Caco-2 (cell line): ENCODE results near the gene SH3BGRL2. TPM values are rescaled to one million over a fixed set of nuclear protein-coding genes. Genes with fewer than 3 reads are reported as not detected.

Experiments
- BruUV-seq: library from RNA; stranded (reverse); fragments of 400-500 nt; replicated peaks from 2 replicates; lab custom pipeline; 2021; lab: Mats Ljungman, UMichigan
- CTCF ChIA-PET: fragments of 300-600 bp; sonication (Branson Sonifier 250); formaldehyde crosslinking; loops from one replicate; lab custom pipeline; 2022; ENCODE audit warnings: antibody characterized with exemption; lab: Charles Lee
- POLR2A ChIA-PET: fragments of 300-600 bp; sonication (Branson Sonifier 250); formaldehyde crosslinking; loops from one replicate; lab custom pipeline; 2022; ENCODE audit warnings: antibody characterized with exemption; lab: Charles Lee
- DNase-seq, 2 experiments: peaks; one replicate each; pipeline versions ENCODE4 v3.0.0 to v3.0.0-alpha.2; 2020 to 2022
- H3K27me3 ChIP-seq: replicated peaks from 2 replicates; pipeline ENCODE4 v1.6.0; 2011; ENCODE audit warnings: low read length; ENCODE audit not compliant: control insufficient read depth, insufficient read depth
- H3K36me3 ChIP-seq: 2 replicates; pipeline ENCODE4 v1.5.1; 2011; ENCODE audit warnings: low read length; ENCODE audit not compliant: control insufficient read depth, insufficient read depth
- H3K4me1 ChIP-seq: fragments of 250-450 bp; sonication (Bioruptor Pico); 2 replicates; pipeline ENCODE4 v1.5.1; 2020; ENCODE audit warnings: mild to moderate bottlenecking
- H3K4me3 ChIP-seq: 2 replicates; pipeline ENCODE4 v1.5.1; 2011; ENCODE audit warnings: low read depth, mild to moderate bottlenecking, control low read depth, low read length
- H3K9me3 ChIP-seq: fragments of 250-450 bp; sonication (Bioruptor Pico); 2 replicates; pipeline ENCODE4 v1.5.1; 2020; ENCODE audit warnings: mild to moderate bottlenecking, moderate library complexity
- H3K27ac Mint-ChIP-seq: one replicate; pipeline ENCODE4 v1.8.0; 2022; ENCODE audit warnings: mixed read lengths; ENCODE audit not compliant: unreplicated experiment
- H3K27me3 Mint-ChIP-seq: one replicate; pipeline ENCODE4 v1.8.0; 2022; ENCODE audit warnings: mixed read lengths; ENCODE audit not compliant: insufficient read depth, unreplicated experiment
- H3K36me3 Mint-ChIP-seq: one replicate; pipeline ENCODE4 v1.8.0; 2022; ENCODE audit warnings: mild to moderate bottlenecking, mixed read lengths; ENCODE audit not compliant: insufficient read depth, unreplicated experiment
- H3K4me1 Mint-ChIP-seq: one replicate; pipeline ENCODE4 v1.8.0; 2022; ENCODE audit warnings: low read depth, mixed read lengths; ENCODE audit not compliant: unreplicated experiment
- H3K4me3 Mint-ChIP-seq: one replicate; pipeline ENCODE4 v1.8.0; 2022; ENCODE audit warnings: mild to moderate bottlenecking, moderate library complexity, mixed read lengths; ENCODE audit not compliant: unreplicated experiment
- H3K9me3 Mint-ChIP-seq: one replicate; pipeline ENCODE4 v1.8.0; 2022; ENCODE audit warnings: mixed read lengths; ENCODE audit not compliant: unreplicated experiment
- CTCF ChIP-seq, 2 experiments: fragments of 200-600 bp in 1 of 2; IDR thresholded peaks; 1 replicate in 1 of 2; 2 replicates in 1 of 2; pipeline versions ENCODE4 v1.5.1 to v1.8.0; 2011 to 2022; ENCODE audit warnings: antibody characterized with exemption in 1 of 2, control low read depth in 1 of 2, inconsistent platforms in 1 of 2, low read depth in 1 of 2, low read length in 1 of 2, mild to moderate bottlenecking in 1 of 2, moderate library complexity in 1 of 2; ENCODE audit not compliant: insufficient read depth in 1 of 2, severe bottlenecking in 1 of 2, unreplicated experiment in 1 of 2
- intact Hi-C: fragments of 100-400 bp; cut with micrococcal nuclease; formaldehyde crosslinking; loops from one replicate; pipeline ENCODE4 v1.10.0; 2022; ENCODE audit not compliant: unreplicated experiment
- total RNA-seq: library from RNA; stranded (reverse); gene quantifications from 2 replicates; pipeline ENCODE4 v1.2.3, GENCODE V29; 2022

SH3BGRL2 gene
- total RNA-seq, 1 experiment from 2014 or later: 102 TPM

- POLR2A ChIA-PET: no interaction called here
- H3K4me1 Mint-ChIP-seq: peaks cover 12% of the 10 kb centered on the region
- no peak for TF ChIP-seq CTCF (IDR thresholded peaks at IDR 0.05; ENCODE audit: insufficient read depth in 1 of 2, low read depth in 1 of 2, low read length in 1 of 2, severe bottlenecking in 1 of 2, unreplicated experiment in 1 of 2)
- peaks cover 52% of the 10 kb centered on the region for H3K36me3 Mint-ChIP-seq
- intact Hi-C loops: no loop called here
- no peak overlapping the region for H3K4me3 ChIP-seq
- H3K27ac Mint-ChIP-seq: no peak overlapping the region
- CTCF ChIA-PET: no interaction called here
- H3K27me3 ChIP-seq: no peaks in the 10 kb centered on the region
- H3K9me3 ChIP-seq: no peaks in the 10 kb centered on the region
- no peaks in the 10 kb centered on the region for H3K27me3 Mint-ChIP-seq
- no peak overlapping the region for H3K4me3 Mint-ChIP-seq
- H3K9me3 Mint-ChIP-seq: no peaks in the 10 kb centered on the region
- DNase-seq: no peak
- H3K36me3 ChIP-seq: peaks cover 4% of the 10 kb centered on the region
- H3K4me1 ChIP-seq: peaks cover 5% of the 10 kb centered on the region; the same call in 1 of the 2 replicates
- no TSS peak for BruUV-seq
Observed at GRCh38 chr6:79694156-79694555, 63.0 kb downstream of the SH3BGRL2 start.

GRCh38 chr6:79694623-79695343 lies 63.7 kb downstream of the SH3BGRL2 start:
- no peak overlapping the region for H3K4me3 ChIP-seq
- Mint-ChIP-seq H3K4me1 (peaks cover 12% of the 10 kb centered on the region), H3K27ac (peak overlapping the region; percentile 7), H3K27me3 (no peaks in the 10 kb centered on the region), H3K9me3 (no peaks in the 10 kb centered on the region), H3K4me3 (no peak overlapping the region), H3K36me3 (peaks cover 54% of the 10 kb centered on the region)
- H3K4me1 ChIP-seq: 0 out of 2 replicates have a peak, but pooled peaks cover 5% of the 10 kb centered on the region
- no peaks in the 10 kb centered on the region for H3K27me3 ChIP-seq
- no peaks in the 10 kb centered on the region for H3K9me3 ChIP-seq
- peaks cover 4% of the 10 kb centered on the region for H3K36me3 ChIP-seq
- BruUV-seq: no TSS peak
- CTCF ChIA-PET: no interaction called here
- POLR2A ChIA-PET: no interaction called here
- intact Hi-C loops: no loop called here
- no peak for DNase-seq
- TF ChIP-seq CTCF (IDR thresholded peaks at IDR 0.05; ENCODE audit: insufficient read depth in 1 of 2, low read depth in 1 of 2, low read length in 1 of 2, severe bottlenecking in 1 of 2, unreplicated experiment in 1 of 2): peak in 1 of 2 experiments; percentile 3

- Mint-ChIP-seq H3K4me3 (no peak overlapping the region), H3K27me3 (no peaks in the 10 kb centered on the region), H3K9me3 (no peaks in the 10 kb centered on the region), H3K36me3 (peaks cover 51% of the 10 kb centered on the region), H3K4me1 (peaks cover 12% of the 10 kb centered on the region), H3K27ac (no peak overlapping the region)
- DNase-seq: no peak
- TF ChIP-seq CTCF (IDR thresholded peaks at IDR 0.05; ENCODE audit: insufficient read depth in 1 of 2, low read depth in 1 of 2, low read length in 1 of 2, severe bottlenecking in 1 of 2, unreplicated experiment in 1 of 2): no peak
- ChIA-PET CTCF (no interaction called here), POLR2A (no interaction called here)
- Histone ChIP-seq H3K27me3 (no peaks in the 10 kb centered on the region), H3K36me3 (no peaks in the 10 kb centered on the region), H3K9me3 (no peaks in the 10 kb centered on the region), H3K4me3 (no peak overlapping the region), H3K4me1 (0 out of 2 replicates have a peak, but pooled peaks cover 5% of the 10 kb centered on the region)
- BruUV-seq: no TSS peak
- intact Hi-C loops: no loop called here
Observed at GRCh38 chr6:79697430-79697829, 66.3 kb downstream of the SH3BGRL2 start.
